GM18519 (cell line): ENCODE measurements around the gene SNRNP70.
"Not testable (repeated sequence)": the region's sequence is repeated elsewhere in the genome, so short reads cannot be mapped to it uniquely, and the experiment has no call there.

Experiments
- ATAC-seq: cut with Tn5 transposase; IDR thresholded peaks from one replicate; pipeline ENCODE4 v1.9.1; 2021; ENCODE audit warnings: mild to moderate bottlenecking, moderate library complexity; ENCODE audit not compliant: unreplicated experiment, low FRiP score

The SNRNP70 gene

DNA sequence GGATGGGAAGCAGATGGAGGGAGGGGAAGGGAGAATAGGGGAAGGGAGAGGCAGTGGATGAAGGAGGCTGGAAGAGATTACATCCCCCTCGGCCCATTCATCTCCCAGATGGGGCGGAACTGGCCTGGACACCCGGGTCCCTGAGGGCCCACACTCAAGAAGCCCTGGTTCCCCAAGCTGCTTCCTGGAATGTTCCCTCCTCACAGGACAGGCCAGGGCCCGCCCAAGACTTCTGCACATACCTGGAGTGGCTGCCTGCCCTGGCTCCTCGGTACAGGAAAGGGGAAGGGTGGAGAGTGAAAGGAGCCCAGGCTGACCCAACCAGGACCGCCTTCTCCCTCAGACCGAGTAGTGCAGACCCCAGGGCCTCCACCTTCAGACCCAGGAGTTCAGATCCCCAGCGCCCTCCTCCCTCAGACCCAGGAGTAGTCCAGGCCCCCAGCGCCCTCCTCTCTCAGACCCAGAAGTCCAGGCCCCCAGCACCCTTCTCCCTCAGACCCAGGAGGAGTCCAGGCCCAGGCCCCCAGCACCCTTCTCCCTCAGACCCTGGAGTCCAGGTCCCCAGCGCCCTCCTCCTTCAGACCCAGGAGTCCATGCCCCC lies 21.1 kb upstream of the SNRNP70 start:
- ATAC-seq = no peak

DNA sequence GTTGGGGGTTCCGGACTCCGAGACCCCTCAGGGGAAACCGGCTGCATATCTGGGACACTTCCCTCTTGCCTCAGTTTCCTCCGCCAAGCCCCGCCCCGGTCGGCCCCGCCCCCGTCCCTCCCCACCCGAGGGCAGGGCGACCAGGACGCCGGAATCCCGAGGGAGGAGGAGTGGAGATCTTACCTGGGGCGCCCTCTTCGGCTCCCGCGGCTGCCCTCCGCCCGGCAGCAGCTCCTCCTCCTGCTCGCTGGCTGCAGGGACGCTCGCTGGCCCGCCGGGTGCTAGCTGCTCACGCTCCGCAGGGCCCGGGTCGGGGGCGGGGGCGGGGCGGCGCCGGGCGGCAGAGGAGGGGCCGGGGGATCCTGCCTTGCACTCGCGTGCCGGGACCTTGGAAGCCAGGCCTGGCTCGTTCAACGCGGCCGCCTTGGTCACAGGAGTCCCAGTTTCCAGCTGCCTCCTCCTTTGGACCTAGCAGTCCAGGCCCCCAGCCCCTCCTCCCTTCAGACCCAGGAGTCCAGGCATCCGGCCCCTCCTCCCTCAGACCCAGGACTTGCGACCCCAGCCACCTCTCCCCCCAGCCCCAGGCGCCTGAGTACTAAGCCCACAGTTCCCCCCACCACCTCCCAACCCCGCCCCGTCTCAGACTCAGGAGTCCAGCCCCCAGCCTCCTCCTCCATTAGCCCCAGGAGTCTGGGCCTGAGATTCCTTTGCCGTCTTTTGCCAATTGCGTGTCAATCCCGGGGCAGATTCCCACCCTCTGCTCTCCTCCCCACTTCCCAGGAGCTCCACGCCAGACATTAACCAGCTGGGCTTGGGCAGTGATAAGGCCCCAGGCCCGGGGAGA lies 20.3 kb upstream of the SNRNP70 start, which contains the start of gene NTF4:
NTF4 (minus strand) TSS at position 51 of the 844 bp plus-strand sequence. CDS start 2,821 bp downstream, outside the sequence.
- no peak for ATAC-seq

DNA sequence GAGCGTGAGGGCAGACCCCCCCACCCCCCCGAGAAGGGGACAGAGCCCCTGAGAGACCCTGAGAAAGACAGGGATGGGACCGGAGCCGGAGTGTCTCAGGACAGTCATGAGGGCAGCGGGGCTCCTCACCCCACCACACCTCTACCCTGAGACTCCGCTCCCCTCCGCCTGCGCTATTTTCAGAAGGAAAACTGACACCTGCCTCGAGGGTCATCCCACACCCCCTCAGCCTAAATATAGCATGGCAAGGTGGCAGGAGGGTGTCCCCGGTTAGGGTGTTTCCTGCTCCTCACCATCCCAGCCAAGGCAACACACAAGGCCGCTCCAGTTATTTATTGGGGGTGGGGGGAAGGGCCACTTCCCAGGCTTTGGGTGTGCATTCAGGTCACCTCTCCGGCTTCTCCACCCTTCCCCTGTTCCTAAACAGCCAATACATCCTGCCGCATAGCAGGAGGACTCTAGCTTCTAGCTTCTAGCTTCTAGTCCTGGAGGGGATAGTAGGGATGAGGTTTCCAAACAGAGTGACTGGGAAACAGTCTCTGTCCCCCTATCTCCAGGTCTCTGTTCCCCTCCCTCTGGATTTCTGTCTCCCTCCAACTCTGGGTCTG lies 19.2 kb upstream of the SNRNP70 start:
- ATAC-seq = no peak

DNA sequence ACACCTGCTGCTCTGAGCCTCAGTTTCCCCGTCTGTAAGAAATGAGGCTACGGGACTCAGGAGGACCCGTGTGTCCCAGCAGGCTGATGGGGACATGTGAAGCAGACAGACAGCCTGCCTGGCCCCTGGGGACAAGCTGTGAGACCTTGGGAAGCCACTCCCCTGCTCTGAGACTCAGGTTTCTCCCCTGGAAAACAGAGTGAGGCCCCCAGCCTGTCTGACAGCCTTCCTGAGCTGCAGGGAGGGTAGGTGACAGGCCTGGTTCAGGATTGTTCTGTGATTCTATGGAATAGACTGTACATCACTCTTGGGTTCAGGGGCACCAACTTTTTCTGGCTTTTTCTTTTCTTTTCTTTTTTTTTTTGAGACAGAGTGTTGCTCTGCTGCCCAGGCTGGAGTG lies 17.7 kb upstream of the SNRNP70 start:
- ATAC-seq = no peak

DNA sequence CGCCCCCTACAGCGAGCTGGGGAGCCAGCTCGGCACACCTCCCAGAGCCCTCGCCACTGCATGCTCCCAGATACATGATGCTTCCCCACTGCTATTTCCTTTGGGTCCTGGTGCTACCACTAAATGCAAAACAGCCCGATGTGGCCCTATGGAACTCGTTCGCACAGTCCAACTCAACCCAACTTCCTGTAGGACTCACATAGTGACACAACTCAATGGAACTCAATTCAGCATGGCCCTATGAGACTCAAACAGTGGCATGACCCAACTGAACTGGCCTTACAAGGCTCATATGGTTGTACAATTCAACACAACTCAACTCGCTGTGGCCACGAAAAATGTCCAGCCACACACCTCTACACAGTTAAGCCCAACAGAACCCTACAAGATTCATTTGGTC lies 16.2 kb upstream of the SNRNP70 start:
- no peak for ATAC-seq

DNA sequence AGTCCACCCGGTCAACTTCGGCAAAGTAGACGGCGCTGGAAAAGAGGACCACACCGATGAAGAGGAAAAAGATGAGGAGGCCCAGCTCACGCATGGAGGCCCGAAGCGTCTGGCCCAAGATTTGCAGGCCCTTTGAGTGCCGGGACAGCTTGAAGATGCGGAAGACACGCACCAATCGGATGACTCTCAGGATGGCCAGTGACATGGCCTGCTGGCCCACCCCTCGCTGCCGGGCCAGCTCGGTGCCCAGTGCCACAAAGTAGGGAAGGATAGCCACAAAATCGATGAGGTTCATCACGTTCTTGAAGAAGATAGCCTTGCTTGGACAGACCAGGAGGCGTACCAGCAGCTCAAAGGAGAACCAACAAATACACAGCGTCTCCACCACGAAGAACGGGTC lies 14.8 kb upstream of the SNRNP70 start:
- ATAC-seq = no peak

DNA sequence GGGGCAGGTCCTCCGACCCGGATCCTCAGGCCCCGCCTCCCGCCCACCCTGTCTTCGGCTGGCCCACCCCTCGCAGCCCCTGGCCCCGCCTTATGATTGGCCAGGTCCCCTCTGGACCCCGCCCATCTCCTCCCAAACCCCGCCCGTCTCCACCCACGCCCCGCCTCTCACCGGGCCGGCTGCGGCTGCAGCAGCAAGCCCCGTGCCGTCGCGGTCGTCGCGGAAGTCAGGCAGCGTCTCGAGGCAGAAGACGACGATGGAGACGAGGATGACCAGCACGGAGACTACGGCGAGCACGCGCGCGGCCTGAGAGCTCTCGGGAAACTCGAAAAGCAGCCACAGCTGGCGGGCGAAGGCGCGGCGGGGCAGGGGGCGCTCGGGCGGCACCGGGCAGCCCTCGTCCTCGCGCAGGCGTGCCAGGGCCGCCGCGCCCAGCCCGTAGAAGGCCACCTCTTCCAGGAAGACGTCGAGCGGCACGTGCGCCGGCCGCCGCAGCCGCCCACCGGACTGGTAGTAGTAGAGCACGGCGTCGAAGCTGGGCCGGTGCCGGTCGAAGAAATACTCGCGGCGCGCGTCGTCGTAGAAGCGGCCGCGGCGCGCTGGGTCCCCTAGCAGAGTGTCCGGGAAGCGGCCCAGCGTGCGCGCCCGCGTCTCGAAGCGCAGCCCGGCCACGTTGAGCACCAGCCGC lies 13.2 kb upstream of the SNRNP70 start:
- ATAC-seq = no peak

DNA sequence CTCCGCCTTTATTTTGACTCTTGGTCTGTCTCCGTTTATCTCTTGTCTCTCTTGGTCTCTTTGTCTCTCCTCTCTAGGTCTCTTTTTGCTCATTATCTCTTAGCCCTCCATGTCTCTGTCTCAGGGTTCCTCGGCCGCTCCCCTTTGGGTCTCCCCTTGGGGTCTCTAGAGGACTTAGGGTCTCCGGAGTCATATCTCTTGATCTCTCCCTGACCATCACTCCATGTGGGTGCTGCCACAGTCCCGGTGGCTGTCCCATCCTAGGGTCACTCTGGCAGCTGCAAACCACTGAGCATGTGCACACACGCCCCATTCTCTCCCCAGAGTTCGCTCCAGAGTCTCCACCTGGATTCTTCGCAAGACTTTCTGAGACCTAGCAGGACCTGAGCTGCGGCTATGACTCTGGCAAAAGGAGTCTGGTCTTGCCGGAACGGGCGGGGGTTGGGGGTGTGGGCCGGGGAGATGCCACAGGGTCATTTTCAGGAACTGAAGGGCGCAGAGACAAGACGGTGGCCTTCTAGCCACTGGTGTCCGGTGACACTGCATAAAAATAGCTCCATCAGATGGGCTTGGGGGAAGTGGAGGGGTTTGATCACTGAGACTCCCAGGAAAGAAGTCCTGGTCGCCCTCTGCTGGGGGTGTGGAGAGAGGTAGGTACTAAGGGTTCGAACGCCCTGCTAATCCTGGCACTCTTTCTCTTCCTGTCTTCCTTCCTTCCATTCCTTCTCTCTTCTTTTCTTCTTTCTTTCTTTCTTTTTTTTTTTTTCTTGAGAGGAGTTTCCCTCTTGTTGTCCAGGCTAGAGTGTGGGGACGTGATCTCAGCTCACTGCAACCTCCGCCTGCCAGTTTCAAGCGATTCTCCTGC lies 11.5 kb upstream of the SNRNP70 start:
- no peak for ATAC-seq

DNA sequence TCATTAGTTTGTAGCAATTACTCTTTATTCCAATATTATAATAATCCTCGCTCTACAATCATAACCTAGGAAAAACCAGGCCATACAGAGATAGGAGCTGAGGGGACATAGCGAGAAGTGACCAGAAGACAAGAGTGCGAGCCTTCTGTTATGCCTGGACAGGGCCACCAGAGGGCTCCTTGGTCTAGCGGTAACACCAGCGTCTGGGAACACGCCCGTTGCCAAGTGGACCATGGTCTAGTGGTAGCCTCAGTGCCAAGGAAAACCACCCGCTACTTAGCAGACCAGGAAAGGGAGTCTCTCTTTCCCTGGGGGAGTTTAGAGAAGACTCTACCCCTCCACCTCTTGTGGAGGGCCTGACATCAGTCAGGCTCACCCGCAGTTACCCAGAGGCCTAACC lies 10.4 kb upstream of the SNRNP70 start:
- not testable (repeated sequence) for ATAC-seq

DNA sequence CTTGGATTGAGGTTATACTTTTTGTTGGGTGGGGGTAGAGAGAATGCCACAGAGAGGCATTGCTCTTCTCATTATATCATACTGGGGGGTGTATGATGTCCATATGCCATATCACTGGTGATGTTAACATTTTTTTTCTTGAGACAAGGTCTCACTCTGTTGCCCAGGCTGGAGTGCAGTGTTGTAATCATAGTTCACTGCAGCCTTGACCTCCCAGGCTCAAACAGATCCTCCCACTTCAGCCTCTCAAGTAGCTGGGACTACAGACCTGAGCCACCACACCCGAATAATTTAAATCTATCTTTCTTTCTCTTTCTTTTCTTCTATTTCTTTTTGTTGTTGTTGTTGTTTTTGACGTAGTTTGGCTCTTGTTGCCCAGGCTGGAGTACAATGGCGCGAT lies 4.9 kb upstream of the SNRNP70 start:
- ATAC-seq = no peak

DNA sequence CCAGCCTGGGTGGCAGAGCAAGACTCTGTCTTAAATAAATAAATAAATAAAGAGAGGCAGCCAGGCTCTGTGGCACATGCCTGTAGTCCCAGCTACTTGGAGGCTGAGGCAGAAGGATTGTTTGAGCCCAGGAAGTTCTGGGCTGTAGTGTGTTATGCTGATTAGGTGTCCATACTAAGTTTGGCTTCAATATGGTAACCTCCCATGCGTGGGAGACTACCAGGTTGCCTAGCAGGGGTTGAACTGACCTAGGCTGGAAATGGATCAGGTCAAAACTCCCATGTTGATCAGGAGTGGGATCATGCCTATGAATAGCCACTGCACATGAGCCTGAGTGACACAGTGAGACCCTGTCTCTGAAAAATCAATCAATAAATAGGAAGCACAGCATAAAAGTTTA lies 4.0 kb upstream of the SNRNP70 start:
- no peak for ATAC-seq

DNA sequence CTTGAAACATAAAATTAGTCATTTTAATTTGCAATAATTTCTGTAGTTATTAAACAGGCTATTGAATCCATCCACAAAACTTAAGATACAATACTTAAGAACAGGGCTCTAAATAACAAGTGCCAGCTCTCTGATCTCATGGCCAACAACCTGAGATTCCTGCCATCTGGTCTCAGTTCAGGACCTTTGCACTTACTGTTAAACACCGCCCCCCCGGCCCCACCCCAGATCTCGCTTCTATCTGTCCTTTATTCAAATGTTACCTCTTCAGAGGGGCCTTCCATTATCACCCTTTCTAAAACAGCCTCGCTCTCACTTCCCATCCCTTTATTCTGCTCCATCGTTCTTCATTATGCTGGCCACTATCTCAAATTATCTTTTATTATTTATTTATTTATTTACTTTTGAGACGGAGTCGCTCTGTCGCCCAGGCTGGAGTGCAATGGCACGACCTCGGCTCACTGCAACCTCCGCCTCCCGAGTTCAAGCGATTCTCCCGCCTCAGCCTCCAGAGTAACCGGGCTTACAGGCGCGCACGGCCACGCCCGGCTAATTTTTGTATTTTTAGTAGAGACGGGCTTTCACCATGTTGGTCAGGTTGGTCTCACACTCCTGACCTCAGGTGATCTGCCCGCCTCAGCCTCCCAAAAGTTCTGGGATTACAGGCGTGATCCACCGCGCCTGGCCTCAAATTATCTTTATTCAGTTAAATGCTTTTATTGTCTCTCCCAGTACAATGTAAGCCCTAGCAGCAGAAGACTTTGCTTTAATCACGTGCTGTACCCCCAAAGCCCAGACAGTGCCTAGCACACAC lies 838 bp upstream of the SNRNP70 start:
- ATAC-seq = no peak

DNA sequence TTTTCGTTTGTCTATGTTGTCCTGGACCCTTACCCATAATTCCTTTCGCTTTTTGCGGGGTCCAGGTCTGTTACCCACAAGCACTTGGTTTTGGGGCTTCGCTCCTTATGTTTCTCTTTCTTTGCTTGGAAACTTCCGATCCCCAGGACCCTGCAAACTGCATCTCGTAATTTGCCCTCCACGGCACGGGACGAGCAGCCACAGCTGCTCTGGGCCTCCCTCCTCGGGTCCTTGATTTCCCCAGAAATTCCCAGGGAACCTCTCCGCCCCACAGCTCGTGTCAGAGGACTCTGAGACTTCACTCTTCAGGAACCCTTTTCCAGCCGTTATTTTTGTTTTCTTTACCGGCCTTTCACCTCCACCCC lies 599 bp downstream of the SNRNP70 start:
- ATAC-seq = no peak

DNA sequence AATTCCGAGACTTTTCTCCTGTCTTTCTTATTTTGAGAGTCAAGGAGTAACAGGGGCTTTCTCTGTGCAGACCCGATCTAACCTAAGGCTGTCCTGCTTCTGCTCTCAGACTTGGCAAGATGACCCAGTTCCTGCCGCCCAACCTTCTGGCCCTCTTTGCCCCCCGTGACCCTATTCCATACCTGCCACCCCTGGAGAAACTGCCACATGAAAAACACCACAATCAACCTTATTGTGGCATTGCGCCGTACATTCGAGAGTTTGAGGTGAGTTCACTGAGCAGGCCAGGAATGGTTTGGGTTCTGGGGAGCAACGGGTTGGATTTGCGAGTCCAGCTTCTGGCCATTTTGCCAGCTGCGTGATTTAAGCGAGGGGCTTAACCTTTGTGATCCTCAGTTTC lies 1.0 kb downstream of the SNRNP70 start:
- no peak for ATAC-seq

DNA sequence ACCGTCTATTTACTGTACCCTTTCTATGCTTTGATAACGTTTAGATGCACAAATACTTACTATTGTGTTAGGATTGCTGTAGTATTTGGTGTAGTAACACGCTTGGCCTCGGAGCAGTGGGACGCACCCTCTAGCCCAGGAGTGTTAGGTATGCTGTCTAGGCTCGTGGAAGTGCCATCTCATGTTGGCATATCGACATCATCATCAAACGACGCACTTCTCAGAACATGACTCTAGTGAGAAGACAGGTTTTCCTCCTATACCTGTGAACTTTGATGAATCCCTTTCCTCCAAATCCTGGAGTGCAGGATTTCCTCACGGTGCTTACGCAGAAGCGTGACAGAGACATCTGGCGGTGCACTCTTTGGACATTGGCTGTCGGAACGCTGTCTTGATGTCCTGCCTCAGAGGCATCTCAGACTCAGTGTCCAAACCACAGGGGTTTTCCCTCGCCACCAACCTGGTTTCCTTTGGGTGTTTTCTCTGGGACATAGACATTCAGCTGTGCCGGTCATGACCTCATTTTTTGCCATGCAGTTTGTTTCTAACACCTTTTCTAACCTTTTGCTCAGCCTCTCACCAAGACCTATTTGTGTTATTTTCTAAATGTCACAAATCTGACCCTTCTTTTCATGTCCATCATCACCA lies 6.3 kb downstream of the SNRNP70 start:
- ATAC-seq = no peak

DNA sequence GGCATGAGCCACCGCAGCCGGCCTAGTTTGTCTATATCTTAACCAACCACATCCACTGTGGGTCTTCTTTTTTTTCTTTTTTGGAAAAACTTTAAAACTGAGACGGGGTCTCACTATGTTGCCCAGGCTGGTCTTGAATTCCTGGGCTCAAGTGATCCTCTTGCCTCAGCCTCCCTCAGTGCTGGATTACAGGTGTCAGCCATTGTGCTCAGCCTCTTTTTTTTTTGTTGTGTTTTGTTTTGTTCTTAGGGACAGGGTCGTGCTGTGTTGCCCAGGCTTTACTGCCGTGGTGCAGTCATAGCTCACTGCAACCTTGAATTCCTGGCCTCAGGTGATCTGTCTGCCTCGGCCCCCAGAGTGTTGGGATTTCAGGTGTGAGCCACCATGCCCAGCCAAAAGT lies 7.4 kb downstream of the SNRNP70 start:
- ATAC-seq = no peak

DNA sequence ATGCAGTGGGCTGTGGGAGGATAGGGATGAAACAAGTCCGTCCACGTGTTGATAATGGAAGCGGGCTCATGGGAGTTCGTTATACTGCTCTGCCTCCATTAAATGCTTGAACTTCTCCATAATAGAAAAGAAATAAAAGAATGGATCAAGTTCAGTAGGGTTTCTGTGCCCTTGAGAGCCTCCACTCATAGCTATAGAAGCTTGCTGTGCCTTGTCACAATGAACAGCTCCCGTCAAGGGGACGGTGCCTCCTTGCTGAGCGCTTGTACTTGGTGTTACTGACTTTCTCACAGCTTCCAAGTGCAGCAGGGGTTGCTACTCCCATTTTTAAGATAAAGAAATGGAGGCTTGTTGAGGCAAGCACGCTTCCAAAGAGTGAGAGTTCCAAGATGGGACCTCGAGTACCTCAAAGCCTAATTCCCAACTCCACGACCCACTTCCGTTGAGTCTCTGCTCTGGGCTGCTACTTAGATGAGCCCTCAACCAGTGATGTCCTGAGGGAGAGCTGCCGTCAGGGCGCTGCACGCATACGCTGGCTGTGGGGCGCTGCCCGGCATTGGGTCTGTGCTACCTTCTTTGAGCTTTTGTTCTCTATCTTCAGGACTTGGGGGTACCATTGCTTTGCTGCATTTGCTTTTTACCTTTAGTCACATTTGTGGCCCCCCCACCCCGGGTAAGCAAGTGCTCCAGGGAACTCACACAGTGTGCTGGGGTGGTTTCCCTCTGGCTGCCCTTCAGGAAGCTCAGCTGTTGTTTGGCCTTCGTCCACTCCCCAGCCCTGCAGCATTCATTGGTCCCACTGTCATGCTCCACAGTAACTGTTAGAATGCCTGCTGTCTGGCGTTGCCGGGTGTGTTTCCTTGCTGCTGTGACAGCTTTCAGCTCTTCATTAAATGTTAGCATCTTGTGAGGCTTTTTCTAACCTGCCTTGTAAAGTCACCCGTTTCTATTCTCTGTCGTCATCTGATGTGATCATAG lies 9.5 kb downstream of the SNRNP70 start:
- no peak for ATAC-seq
